ENCODE data around the gene RNU7-1. TPM values are rescaled to one million over a fixed set of nuclear protein-coding genes. Genes with fewer than 3 reads are reported as not detected.

The RNU7-1 gene
- not detected in 2 replicates for total RNA-seq

GRCh38 chr12:6943722-6944380 is at the start of gene RNU7-1, which contains the start of gene C12orf57:
RNU7-1 (plus strand) TSS chr12:6943816.
C12orf57 (plus strand) TSS chr12:6944022; CDS start chr12:6944122, 100 bp downstream.
- DNase-seq (ENCODE audit: low read depth) = peak; percentile 89
- no peak for FAIRE-seq
- TF ChIP-seq CTCF (IDR thresholded peaks at IDR 0.05; ENCODE audit: insufficient read depth, low read length, severe bottlenecking) = no peak
- Histone ChIP-seq H3K27me3 (ENCODE audit: control insufficient read depth, insufficient read depth, low read length) (no peaks in the 10 kb centered on the region), H3K4me3 (ENCODE audit: low read depth, low read length) (peak within 1 kb of the TSS; percentile 65), H3K36me3 (ENCODE audit: control insufficient read depth, insufficient read depth, low read length) (peaks cover 11% of the 10 kb centered on the region)

- H3K4me3 ChIP-seq (ENCODE audit: low read depth, low read length) = no peak overlapping the region
- TF ChIP-seq CTCF (IDR thresholded peaks at IDR 0.05; ENCODE audit: insufficient read depth, low read length, severe bottlenecking) = no peak
- no peaks in the 10 kb centered on the region for H3K27me3 ChIP-seq (ENCODE audit: control insufficient read depth, insufficient read depth, low read length)
- H3K36me3 ChIP-seq (ENCODE audit: control insufficient read depth, insufficient read depth, low read length) = no peaks in the 10 kb centered on the region
- DNase-seq (ENCODE audit: low read depth) (no peak), FAIRE-seq (no peak)
Measured at GRCh38 chr12:6894321-6894720, 49.3 kb upstream of the RNU7-1 start.

DNA sequence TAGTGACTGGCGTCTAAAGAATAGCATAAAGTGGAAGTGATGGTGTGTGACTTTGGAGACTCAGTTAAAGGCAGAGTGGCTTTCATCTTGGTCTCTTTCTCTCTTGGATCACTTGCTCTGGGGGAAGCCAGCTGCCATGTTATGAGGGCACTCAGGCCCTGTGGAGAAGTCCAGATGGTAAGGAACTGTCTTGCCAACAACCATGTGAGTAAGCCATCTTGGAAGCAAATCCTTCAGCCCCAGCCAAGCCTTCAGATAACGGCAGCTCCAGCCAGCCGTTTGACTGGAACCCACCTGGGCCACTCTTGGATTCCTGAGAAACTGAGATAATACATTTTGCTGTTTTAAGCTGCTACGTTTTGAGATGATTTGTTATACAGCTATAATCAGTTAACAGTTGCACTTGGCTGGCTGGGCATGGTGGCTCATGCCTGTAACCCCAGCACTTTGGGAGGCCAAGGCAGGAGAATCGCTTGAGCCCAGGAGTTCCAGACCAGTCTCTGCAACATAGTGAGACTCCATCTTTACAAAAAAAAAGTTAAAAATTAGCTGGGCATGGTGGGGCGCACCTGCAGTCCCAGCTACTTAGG is 46.7 kb upstream of the RNU7-1 start:
- FAIRE-seq = no peak
- DNase-seq (ENCODE audit: low read depth) = no peak
- no peak overlapping the region for H3K4me3 ChIP-seq (ENCODE audit: low read depth, low read length)
- no peak for TF ChIP-seq CTCF (IDR thresholded peaks at IDR 0.05; ENCODE audit: insufficient read depth, low read length, severe bottlenecking)
- no peaks in the 10 kb centered on the region for H3K36me3 ChIP-seq (ENCODE audit: control insufficient read depth, insufficient read depth, low read length)
- H3K27me3 ChIP-seq (ENCODE audit: control insufficient read depth, insufficient read depth, low read length) = no peaks in the 10 kb centered on the region

DNA sequence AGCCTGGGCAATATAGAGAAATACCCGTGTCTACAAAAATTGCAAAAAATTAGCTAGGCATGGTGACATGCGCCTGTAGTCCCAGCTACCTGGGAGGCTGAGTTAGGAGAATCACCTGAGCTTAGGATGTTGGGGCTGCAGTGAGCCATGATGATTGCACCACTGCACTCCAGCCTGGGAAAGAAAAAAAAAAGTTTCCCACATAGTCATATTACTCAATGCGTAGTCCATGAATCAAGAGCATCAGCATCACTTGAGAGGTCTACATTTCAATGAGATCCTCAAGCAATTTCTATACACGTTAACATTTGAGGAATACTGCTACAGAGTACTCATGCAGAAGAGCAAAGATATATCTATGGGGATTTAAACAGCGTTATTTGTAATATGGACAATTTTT is 44.2 kb upstream of the RNU7-1 start:
- no peak for TF ChIP-seq CTCF (IDR thresholded peaks at IDR 0.05; ENCODE audit: insufficient read depth, low read length, severe bottlenecking)
- no peak for FAIRE-seq
- peak; percentile 44 for DNase-seq (ENCODE audit: low read depth)

GRCh38 chr12:6899837-6900519 is 43.6 kb upstream of the RNU7-1 start:
- TF ChIP-seq CTCF (IDR thresholded peaks at IDR 0.05; ENCODE audit: insufficient read depth, low read length, severe bottlenecking) = no peak
- Histone ChIP-seq H3K4me3 (ENCODE audit: low read depth, low read length) (no peak overlapping the region), H3K36me3 (ENCODE audit: control insufficient read depth, insufficient read depth, low read length) (no peaks in the 10 kb centered on the region), H3K27me3 (ENCODE audit: control insufficient read depth, insufficient read depth, low read length) (no peaks in the 10 kb centered on the region)
- FAIRE-seq = no peak
- no peak for DNase-seq (ENCODE audit: low read depth)

More for the DNA sequence above, 44.2 kb upstream of the RNU7-1 start:
- no peaks in the 10 kb centered on the region for H3K36me3 ChIP-seq (ENCODE audit: control insufficient read depth, insufficient read depth, low read length)
- no peak overlapping the region for H3K4me3 ChIP-seq (ENCODE audit: low read depth, low read length)
- H3K27me3 ChIP-seq (ENCODE audit: control insufficient read depth, insufficient read depth, low read length) = no peaks in the 10 kb centered on the region

Measured in bronchial epithelial cell (primary cell).